ENCODE data around the gene EIF5B. TPM values are rescaled to one million over a fixed set of nuclear protein-coding genes. Genes with fewer than 3 reads are reported as not detected.

Gene EIF5B
- total RNA-seq, 1 experiment from 2014 or later, result 79.5 TPM

DNA sequence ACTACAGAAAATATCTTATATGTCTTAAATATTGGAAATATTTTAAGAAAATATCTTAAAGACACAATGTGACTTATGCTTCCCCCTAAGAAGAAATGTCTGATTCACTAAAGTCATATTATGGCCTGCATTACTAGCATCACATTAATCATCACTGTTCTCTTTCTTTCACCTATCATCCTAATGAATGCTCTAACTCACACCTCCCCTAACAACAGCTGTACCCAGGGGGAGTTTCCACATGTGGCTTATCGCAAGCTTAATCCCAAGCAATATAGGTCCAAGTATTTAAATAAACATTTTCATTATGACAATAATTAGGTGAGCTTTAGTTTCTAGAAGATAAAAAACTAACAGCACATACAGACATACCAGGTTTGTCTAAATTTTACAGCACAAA lies 113.0 kb downstream of the EIF5B start:
- Histone ChIP-seq H3K27me3 (replicated peaks; ENCODE audit: control insufficient read depth, insufficient read depth, low read length) (no peaks in the 10 kb centered on the region), H3K9me3 (0 out of 2 replicates have a peak, but pooled peaks cover 2% of the 10 kb centered on the region), H3K4me1 (no peaks in the 10 kb centered on the region), H3K36me3 (ENCODE audit: control insufficient read depth, insufficient read depth, low read length) (no peaks in the 10 kb centered on the region), H3K4me3 (ENCODE audit: low read depth, low read length) (no peak overlapping the region)
- POLR2A ChIA-PET, result interaction anchor here (0.6 kb wide), 1 partner anchor 87 kb away, joined by 3 read pairs; no protein-coding TSS in a partner anchor
- Mint-ChIP-seq H3K36me3 (ENCODE audit: insufficient read depth, unreplicated experiment) (peaks cover 38% of the 10 kb centered on the region), H3K27me3 (ENCODE audit: insufficient read depth, unreplicated experiment) (no peaks in the 10 kb centered on the region), H3K27ac (ENCODE audit: unreplicated experiment) (no peak overlapping the region), H3K4me3 (ENCODE audit: unreplicated experiment) (no peak overlapping the region), H3K4me1 (ENCODE audit: low read depth, unreplicated experiment) (no peaks in the 10 kb centered on the region), H3K9me3 (ENCODE audit: unreplicated experiment) (no peaks in the 10 kb centered on the region)
- intact Hi-C loops (cut with micrococcal nuclease; ENCODE audit: unreplicated experiment), result no loop called here
- TF ChIP-seq, protein P1, sequence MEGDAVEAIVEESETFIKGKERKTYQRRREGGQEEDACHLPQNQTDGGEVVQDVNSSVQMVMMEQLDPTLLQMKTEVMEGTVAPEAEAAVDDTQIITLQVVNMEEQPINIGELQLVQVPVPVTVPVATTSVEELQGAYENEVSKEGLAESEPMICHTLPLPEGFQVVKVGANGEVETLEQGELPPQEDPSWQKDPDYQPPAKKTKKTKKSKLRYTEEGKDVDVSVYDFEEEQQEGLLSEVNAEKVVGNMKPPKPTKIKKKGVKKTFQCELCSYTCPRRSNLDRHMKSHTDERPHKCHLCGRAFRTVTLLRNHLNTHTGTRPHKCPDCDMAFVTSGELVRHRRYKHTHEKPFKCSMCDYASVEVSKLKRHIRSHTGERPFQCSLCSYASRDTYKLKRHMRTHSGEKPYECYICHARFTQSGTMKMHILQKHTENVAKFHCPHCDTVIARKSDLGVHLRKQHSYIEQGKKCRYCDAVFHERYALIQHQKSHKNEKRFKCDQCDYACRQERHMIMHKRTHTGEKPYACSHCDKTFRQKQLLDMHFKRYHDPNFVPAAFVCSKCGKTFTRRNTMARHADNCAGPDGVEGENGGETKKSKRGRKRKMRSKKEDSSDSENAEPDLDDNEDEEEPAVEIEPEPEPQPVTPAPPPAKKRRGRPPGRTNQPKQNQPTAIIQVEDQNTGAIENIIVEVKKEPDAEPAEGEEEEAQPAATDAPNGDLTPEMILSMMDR (IDR thresholded peaks at IDR 0.05; ENCODE audit: insufficient read depth in 1 of 2, low read depth in 1 of 2, low read length in 1 of 2, severe bottlenecking in 1 of 2, unreplicated experiment in 1 of 2), result no peak
- no peak for DNase-seq
- BruUV-seq (replicated peaks), result no TSS peak
- CTCF ChIA-PET, result no interaction called here

Other genes with a start within 250 kb of the EIF5B start
- gene C2orf15, start 195.7 kb upstream of the EIF5B start, total RNA-seq (2022), result 11.3 and 12.5 TPM in 2 replicates
- gene TSGA10, start 182.4 kb upstream of the EIF5B start, total RNA-seq (2022), result 8.9 and 9.9 TPM in 2 replicates
- 9.4 and 10.2 TPM in 2 replicates for gene LIPT1, start 182.4 kb upstream of the EIF5B start, total RNA-seq (2022)
- gene MITD1, start 156.3 kb upstream of the EIF5B start, total RNA-seq (2022), result 29.3 and 30.5 TPM in 2 replicates
- 49.9 and 51.2 TPM in 2 replicates for gene MRPL30, start 156.2 kb upstream of the EIF5B start, total RNA-seq (2022)
- gene LYG2, start 81.7 kb upstream of the EIF5B start, total RNA-seq (2022), result not detected in 2 replicates
- gene LYG1, start 36.2 kb upstream of the EIF5B start, total RNA-seq (2022), result 0.67 and 0.93 TPM in 2 replicates
- 41.1 and 48.2 TPM in 2 replicates for gene TXNDC9, start 1.1 kb upstream of the EIF5B start, total RNA-seq (2022)
- 39.6 and 41.1 TPM in 2 replicates for gene REV1, start 152.6 kb downstream of the EIF5B start, total RNA-seq (2022)

Data from Caco-2 (cell line).